KOPT-K1 (cell line): ENCODE measurements around the gene TECTA.
"Not testable (repeated sequence)": the region's sequence is repeated elsewhere in the genome, so short reads cannot be mapped to it uniquely, and the experiment has no call there.

Experiments
- H3K27ac ChIP-seq: fragments of 200-600 bp; sonication (generic); 2 replicates; pipeline ENCODE4 v1.5.1; 2016; ENCODE audit warnings: antibody characterized with exemption, mild to moderate bottlenecking, low read depth, low read length; ENCODE audit not compliant: poor library complexity, severe bottlenecking
- H3K36me3 ChIP-seq: fragments of 200-600 bp; sonication (generic); 2 replicates; pipeline ENCODE4 v1.5.1; 2017; ENCODE audit warnings: antibody characterized with exemption, mild to moderate bottlenecking, low read length, moderate library complexity; ENCODE audit not compliant: insufficient read depth
- H3K9me3 ChIP-seq: fragments of 200-600 bp; sonication (generic); 2 replicates; pipeline ENCODE4 v1.5.1; 2017; ENCODE audit warnings: antibody characterized with exemption, low read length, mild to moderate bottlenecking; ENCODE audit not compliant: insufficient read depth, poor library complexity, severe bottlenecking

The TECTA gene

GRCh38 chr11:121237686-121238658, 136.9 kb downstream of the TECTA start:
- H3K9me3 ChIP-seq: no peaks in the 10 kb centered on the region
- H3K27ac ChIP-seq: no peak overlapping the region
- no peaks in the 10 kb centered on the region for H3K36me3 ChIP-seq

GRCh38 chr11:121238956-121239355, 137.9 kb downstream of the TECTA start:
- Histone ChIP-seq H3K36me3 (no peaks in the 10 kb centered on the region), H3K27ac (no peak overlapping the region), H3K9me3 (no peaks in the 10 kb centered on the region)

- not testable (repeated sequence) for H3K27ac ChIP-seq, H3K9me3 ChIP-seq, H3K36me3 ChIP-seq
These were observed 139.0 kb downstream of the TECTA start for GRCh38 chr11:121240001-121240400.

- Histone ChIP-seq H3K27ac (no peak overlapping the region), H3K9me3 (no peaks in the 10 kb centered on the region), H3K36me3 (no peaks in the 10 kb centered on the region)
These were observed 139.7 kb downstream of the TECTA start for GRCh38 chr11:121240650-121241303.
